Dendritic cell treated with granulocyte-macrophage colony-stimulating factor and Interleukin-4, amounts not matched to agents 40 ng/mL and 50 ng/mL, for 4 days (primary cell): Measurements from ENCODE around the gene RMND1.
"Not testable (repeated sequence)": the region's sequence is repeated elsewhere in the genome, so short reads cannot be mapped to it uniquely, and the experiment has no call there.

Experiments used
- H3K27ac Mint-ChIP-seq: one replicate; pipeline ENCODE4 v1.8.0; 2022; ENCODE audit warnings: mild to moderate bottlenecking, mixed read lengths
- H3K27me3 Mint-ChIP-seq: one replicate; pipeline ENCODE4 v1.8.0; 2022; ENCODE audit warnings: mild to moderate bottlenecking, mixed read lengths
- H3K36me3 Mint-ChIP-seq: one replicate; pipeline ENCODE4 v1.8.0; 2022; ENCODE audit warnings: low read depth, mixed read lengths
- H3K4me1 Mint-ChIP-seq: one replicate; pipeline ENCODE4 v1.8.0; 2022; ENCODE audit warnings: low read depth, mixed read lengths
- H3K4me3 Mint-ChIP-seq: one replicate; pipeline ENCODE4 v1.8.0; 2022; ENCODE audit warnings: mild to moderate bottlenecking, moderate library complexity, mixed read lengths
- H3K9me3 Mint-ChIP-seq: one replicate; pipeline ENCODE4 v1.8.0; 2022; ENCODE audit warnings: mixed read lengths
- intact Hi-C: fragments of 100-400 bp; cut with micrococcal nuclease; formaldehyde crosslinking; loops from one replicate; pipeline ENCODE4 v1.15.0; 2022

Gene RMND1

DNA sequence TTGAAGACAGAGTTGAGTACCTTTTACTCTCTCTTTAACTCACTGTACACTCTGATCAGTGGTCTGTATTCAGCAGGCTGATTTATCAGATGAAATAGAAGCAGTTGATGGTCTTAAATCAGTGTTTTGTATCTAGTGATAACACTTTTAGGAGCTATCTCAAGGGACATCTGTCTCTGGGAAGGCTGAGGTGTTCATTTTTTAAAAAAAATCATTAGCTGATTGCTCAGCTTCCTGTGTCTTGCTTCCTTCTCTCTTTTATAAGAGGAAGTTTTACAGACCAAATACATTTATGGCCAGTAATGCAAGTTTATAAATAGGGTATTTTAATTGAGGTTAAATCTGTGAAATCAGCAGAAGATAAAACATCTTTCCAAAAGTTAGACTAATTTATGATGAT is 29.9 kb upstream of the RMND1 start:
- H3K27ac Mint-ChIP-seq: peak overlapping the region; percentile 84

GRCh38 chr6:151478670-151479069 is 26.7 kb upstream of the RMND1 start:
- H3K4me1 Mint-ChIP-seq: peaks cover 35% of the 10 kb centered on the region
- H3K9me3 Mint-ChIP-seq: no peaks in the 10 kb centered on the region

More for the DNA sequence above, 29.9 kb upstream of the RMND1 start:
- Mint-ChIP-seq H3K4me1 (peaks cover 43% of the 10 kb centered on the region), H3K4me3 (no peak overlapping the region), H3K36me3 (no peaks in the 10 kb centered on the region), H3K9me3 (no peaks in the 10 kb centered on the region), H3K27me3 (no peaks in the 10 kb centered on the region)
- intact Hi-C loops: loop anchor here (5.0 kb wide), 1 partner anchor 71 kb away; no protein-coding TSS in a partner anchor

DNA sequence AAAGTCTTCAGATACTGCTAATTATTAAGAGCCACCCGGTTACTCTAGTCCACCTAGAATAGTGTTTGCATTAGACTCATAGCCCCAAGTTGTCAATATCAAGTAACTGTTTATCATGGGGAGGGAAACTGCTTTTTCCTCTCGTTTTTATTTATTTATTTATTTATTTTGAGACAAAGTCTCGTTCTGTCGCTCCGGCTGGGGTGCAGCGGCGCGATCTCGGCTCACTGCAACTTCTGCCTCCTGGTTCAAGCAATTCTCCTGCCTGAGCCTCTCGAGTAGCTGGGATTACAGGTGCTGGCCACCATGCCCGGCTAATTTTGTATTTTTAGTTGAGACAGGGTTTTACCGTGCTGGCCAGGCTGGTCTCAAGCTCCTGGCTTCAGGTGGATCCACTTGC is 25.8 kb upstream of the RMND1 start:
- no peaks in the 10 kb centered on the region for H3K27me3 Mint-ChIP-seq
- no peaks in the 10 kb centered on the region for H3K36me3 Mint-ChIP-seq
- peaks cover 26% of the 10 kb centered on the region for H3K4me1 Mint-ChIP-seq
- no peak overlapping the region for H3K27ac Mint-ChIP-seq
- no peaks in the 10 kb centered on the region for H3K9me3 Mint-ChIP-seq
- H3K4me3 Mint-ChIP-seq: no peak overlapping the region
- intact Hi-C loops: no loop called here

More at GRCh38 chr6:151478670-151479069, 26.7 kb upstream of the RMND1 start:
- H3K27ac Mint-ChIP-seq: no peak overlapping the region
- no peak overlapping the region for H3K4me3 Mint-ChIP-seq
- H3K27me3 Mint-ChIP-seq: no peaks in the 10 kb centered on the region
- intact Hi-C loops: no loop called here
- H3K36me3 Mint-ChIP-seq: no peaks in the 10 kb centered on the region

GRCh38 chr6:151475653-151476523 is 24.0 kb upstream of the RMND1 start:
- Mint-ChIP-seq H3K36me3 (peaks cover 7% of the 10 kb centered on the region), H3K27me3 (no peaks in the 10 kb centered on the region), H3K9me3 (no peaks in the 10 kb centered on the region), H3K4me3 (no peak overlapping the region), H3K4me1 (peaks cover 12% of the 10 kb centered on the region), H3K27ac (no peak overlapping the region)
- intact Hi-C loops: no loop called here

DNA sequence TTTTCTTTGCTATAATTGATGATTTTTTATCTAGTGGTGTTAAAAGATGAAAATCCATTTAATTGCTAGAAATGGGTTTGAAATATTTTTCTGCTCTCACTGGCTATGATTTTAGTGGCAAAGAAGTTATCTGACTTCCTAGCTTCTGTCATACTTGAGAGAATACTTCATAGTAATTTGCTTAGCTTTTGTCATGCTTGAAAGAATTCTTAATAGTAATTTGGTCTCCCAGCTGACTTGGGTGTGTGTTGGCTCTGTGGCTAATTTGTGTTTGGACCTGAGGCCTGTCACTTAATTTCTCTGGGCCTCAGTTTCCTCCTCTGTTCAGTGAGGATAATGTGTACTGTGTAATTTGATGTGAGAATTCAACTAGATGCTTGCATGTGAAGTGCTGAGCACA is 12.8 kb upstream of the RMND1 start:
- intact Hi-C loops: no loop called here
- H3K4me3 Mint-ChIP-seq: no peak overlapping the region
- H3K36me3 Mint-ChIP-seq: peaks cover 85% of the 10 kb centered on the region
- no peaks in the 10 kb centered on the region for H3K9me3 Mint-ChIP-seq
- H3K4me1 Mint-ChIP-seq: peaks cover 15% of the 10 kb centered on the region
- no peak overlapping the region for H3K27ac Mint-ChIP-seq
- H3K27me3 Mint-ChIP-seq: no peaks in the 10 kb centered on the region

- Mint-ChIP-seq H3K9me3 (no peaks in the 10 kb centered on the region), H3K36me3 (peaks cover 88% of the 10 kb centered on the region), H3K27ac (no peak overlapping the region), H3K27me3 (no peaks in the 10 kb centered on the region), H3K4me1 (peaks cover 23% of the 10 kb centered on the region), H3K4me3 (no peak overlapping the region)
- intact Hi-C loops: no loop called here
These were observed 9.7 kb upstream of the RMND1 start for GRCh38 chr6:151461673-151462072.

DNA sequence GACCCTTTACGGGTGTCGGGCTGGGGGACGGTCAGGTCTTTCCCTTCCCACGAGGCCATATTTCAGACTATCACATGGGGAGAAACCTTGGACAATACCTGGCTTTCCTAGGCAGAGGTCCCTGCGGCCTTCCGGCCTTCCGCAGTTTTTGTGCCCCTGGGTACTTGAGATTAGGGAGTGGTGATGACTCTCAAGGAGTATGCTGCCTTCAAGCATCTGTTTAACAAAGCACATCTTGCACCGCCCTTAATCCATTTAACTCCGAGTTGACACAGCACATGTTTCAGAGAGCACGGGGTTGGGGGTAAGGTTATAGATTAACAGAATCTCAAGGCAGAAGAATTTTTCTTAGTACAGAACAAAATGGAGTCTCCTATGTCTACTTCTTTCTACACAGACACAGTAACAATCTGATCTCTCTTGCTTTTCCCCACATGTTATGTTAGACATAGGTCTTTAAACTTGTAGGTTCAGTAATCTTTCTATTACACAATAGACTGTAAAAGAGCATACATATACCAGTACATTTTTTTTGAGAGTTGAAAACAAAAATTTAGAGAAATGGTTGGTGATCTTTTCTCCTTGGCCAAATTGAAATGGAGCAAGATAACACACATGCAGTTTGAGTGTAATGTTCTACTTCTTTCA is 3.9 kb upstream of the RMND1 start:
- H3K27ac Mint-ChIP-seq, H3K4me3 Mint-ChIP-seq, H3K9me3 Mint-ChIP-seq, intact Hi-C loops, H3K27me3 Mint-ChIP-seq: not testable (repeated sequence)
- peaks cover 29% of the 10 kb centered on the region for H3K4me1 Mint-ChIP-seq
- H3K36me3 Mint-ChIP-seq: peaks cover 74% of the 10 kb centered on the region

GRCh38 chr6:151452750-151453427 is 963 bp upstream of the RMND1 start:
- Mint-ChIP-seq H3K4me1 (peaks cover 31% of the 10 kb centered on the region), H3K36me3 (peaks cover 62% of the 10 kb centered on the region), H3K27me3 (no peaks in the 10 kb centered on the region), H3K4me3 (peak overlapping the region; percentile 98), H3K9me3 (no peaks in the 10 kb centered on the region), H3K27ac (peak overlapping the region; percentile 94)
- intact Hi-C loops: loop anchor here (1.0 to 5.0 kb wide), 4 partner anchors 44 to 238 kb away; no protein-coding TSS in a partner anchor

DNA sequence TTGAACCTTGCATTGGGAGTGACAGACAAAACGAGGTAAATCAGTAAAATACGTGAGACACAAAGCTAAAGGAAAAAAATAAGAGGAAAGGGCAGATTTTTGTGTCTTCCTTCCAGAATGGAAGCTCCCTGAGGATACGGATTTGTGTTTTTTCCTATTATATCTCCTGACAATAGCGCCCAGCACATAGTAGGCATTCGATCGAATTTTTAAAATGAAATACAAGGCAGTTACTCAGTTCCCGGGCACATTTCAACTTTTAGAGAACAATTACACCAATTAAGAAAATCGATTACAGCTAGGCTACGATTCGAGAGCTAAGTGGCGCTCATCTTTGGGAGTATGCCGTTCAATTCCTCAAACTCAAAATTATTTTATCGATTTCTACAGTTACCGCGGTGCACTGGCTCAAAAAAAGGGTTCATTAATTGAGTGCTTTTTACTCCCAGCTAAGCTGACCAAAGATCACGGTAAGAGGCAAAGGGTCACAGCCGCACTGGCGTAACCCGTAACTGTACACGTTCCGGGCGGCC is 443 bp downstream of the RMND1 start:
- H3K4me1 Mint-ChIP-seq: peaks cover 22% of the 10 kb centered on the region
- intact Hi-C loops: loop anchor here (5.0 kb wide), 1 partner anchor 46 kb away; no protein-coding TSS in a partner anchor
- H3K36me3 Mint-ChIP-seq: peaks cover 48% of the 10 kb centered on the region
- peak overlapping the region; percentile 94 for H3K27ac Mint-ChIP-seq
- no peaks in the 10 kb centered on the region for H3K9me3 Mint-ChIP-seq
- H3K4me3 Mint-ChIP-seq: peak overlapping the region; percentile 98
- no peaks in the 10 kb centered on the region for H3K27me3 Mint-ChIP-seq

GRCh38 chr6:151450928-151451327 is 998 bp downstream of the RMND1 start:
- Mint-ChIP-seq H3K27ac (peak overlapping the region; percentile 94), H3K4me1 (peaks cover 22% of the 10 kb centered on the region), H3K36me3 (peaks cover 43% of the 10 kb centered on the region), H3K4me3 (peak overlapping the region; percentile 98)
- not testable (repeated sequence) for H3K27me3 Mint-ChIP-seq, H3K9me3 Mint-ChIP-seq
- intact Hi-C loops: loop anchor here (5.0 kb wide), 1 partner anchor 46 kb away; no protein-coding TSS in a partner anchor

- Mint-ChIP-seq H3K36me3 (peaks cover 36% of the 10 kb centered on the region), H3K27me3 (no peaks in the 10 kb centered on the region), H3K4me3 (no peak overlapping the region)
These were observed 3.3 kb downstream of the RMND1 start for GRCh38 chr6:151448623-151449022.

DNA sequence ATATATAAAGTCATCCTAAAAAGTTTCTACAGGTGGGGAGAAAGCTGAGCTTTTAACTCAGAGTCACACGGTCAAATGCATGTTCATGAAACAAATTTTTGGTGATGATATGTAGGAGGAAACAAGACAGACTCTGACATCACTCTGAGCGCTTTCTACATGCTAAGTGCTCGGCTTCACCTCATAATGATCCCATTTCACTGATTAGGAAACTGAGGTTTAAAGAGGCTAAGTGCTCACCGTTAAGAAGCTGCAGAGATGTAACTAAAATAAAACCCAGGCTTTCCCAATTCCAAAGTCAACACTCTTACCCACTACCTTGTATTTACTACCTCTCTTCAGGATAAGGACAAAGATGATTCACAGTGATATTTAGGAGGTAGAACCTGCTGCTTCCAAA is 4.7 kb downstream of the RMND1 start:
- Mint-ChIP-seq H3K27ac (no peak overlapping the region), H3K4me3 (no peak overlapping the region), H3K27me3 (no peaks in the 10 kb centered on the region), H3K9me3 (no peaks in the 10 kb centered on the region), H3K4me1 (peaks cover 20% of the 10 kb centered on the region), H3K36me3 (peaks cover 38% of the 10 kb centered on the region)
- intact Hi-C loops: loop anchor here (10.0 kb wide), 1 partner anchor 318 kb away; no protein-coding TSS in a partner anchor

More at GRCh38 chr6:151448623-151449022, 3.3 kb downstream of the RMND1 start:
- H3K27ac Mint-ChIP-seq: no peak overlapping the region
- intact Hi-C loops: loop anchor here (10.0 kb wide), 1 partner anchor 316 kb away; no protein-coding TSS in a partner anchor
- peaks cover 15% of the 10 kb centered on the region for H3K4me1 Mint-ChIP-seq
- H3K9me3 Mint-ChIP-seq: no peaks in the 10 kb centered on the region

GRCh38 chr6:151445482-151445881 is 6.4 kb downstream of the RMND1 start:
- intact Hi-C loops: loop anchor here (10.0 kb wide), 1 partner anchor 319 kb away; no protein-coding TSS in a partner anchor
- H3K4me3 Mint-ChIP-seq: no peak overlapping the region
- no peaks in the 10 kb centered on the region for H3K27me3 Mint-ChIP-seq
- no peaks in the 10 kb centered on the region for H3K9me3 Mint-ChIP-seq
- H3K27ac Mint-ChIP-seq: no peak overlapping the region
- H3K4me1 Mint-ChIP-seq: peaks cover 19% of the 10 kb centered on the region
- peaks cover 36% of the 10 kb centered on the region for H3K36me3 Mint-ChIP-seq
